Endometrial microvascular endothelial cells (primary cell): ENCODE measurements around the gene TMEM69. TPM values are rescaled to one million over a fixed set of nuclear protein-coding genes. Genes with fewer than 3 reads are reported as not detected.
"Not testable (repeated sequence)": the region's sequence is repeated elsewhere in the genome, so short reads cannot be mapped to it uniquely, and the experiment has no call there.

ENCODE experiments used
- in situ Hi-C: cut with HindIII; loops from 2 replicates; pipeline ENCODE4 v1.10.0; 2017; ENCODE audit warnings: low sequenced_read_pairs, low pct_unique_long_range_greater_than_20kb; ENCODE audit errors: inconsistent ontology term
- total RNA-seq: library from RNA; depleted of rRNA; stranded (reverse); fragments of >200 nt; gene quantifications from one replicate; pipeline ENCODE4 v1.2.3, GENCODE V29; 2015; ENCODE audit errors: inconsistent ontology term

TMEM69 gene
- total RNA-seq, 1 donor from 2014 or later, result 50.3 TPM

DNA sequence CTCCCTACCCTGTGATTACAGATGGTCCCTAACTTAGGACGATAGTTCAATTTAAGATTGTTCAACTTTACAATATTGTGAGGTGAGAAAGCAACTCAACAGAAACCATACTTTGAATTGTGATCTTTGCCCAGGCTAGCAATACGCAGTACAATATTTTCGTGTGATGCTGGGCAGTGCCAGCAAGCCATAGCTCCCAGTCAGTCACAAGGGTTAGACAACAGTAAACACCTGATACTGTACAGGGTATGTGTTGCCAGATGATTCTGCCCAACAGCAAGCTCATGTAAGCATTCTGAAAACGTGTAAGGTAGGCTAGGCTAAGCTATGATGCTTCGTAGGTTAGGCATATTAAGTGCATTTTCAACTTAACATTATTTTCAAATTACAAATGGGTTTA lies 13.5 kb upstream of the TMEM69 start:
- in situ Hi-C loops, result no loop called here

DNA sequence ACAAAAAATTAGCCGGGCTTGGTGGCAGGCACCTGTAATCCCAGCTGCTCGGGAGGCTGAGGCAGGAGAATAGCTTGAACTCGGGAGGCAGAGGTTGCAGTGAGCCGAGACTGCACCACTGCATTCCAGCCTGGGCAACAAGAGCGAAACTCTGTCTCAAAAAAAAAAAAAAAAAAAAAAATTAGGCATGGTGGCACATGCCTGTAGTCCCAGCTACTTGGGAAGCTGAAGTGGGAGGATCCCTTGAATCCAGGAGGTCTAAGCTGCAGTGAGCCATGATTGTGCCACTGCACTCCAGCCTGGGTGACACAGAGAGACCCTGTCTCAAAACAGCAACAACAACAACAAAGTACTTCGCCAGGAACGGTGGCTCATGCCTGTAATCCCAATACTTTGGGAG lies 11.4 kb upstream of the TMEM69 start:
- in situ Hi-C loops, result loop anchor here (25.0 kb wide), 1 partner anchor 136 kb away; the partner anchor contains the start of gene MAST2

DNA sequence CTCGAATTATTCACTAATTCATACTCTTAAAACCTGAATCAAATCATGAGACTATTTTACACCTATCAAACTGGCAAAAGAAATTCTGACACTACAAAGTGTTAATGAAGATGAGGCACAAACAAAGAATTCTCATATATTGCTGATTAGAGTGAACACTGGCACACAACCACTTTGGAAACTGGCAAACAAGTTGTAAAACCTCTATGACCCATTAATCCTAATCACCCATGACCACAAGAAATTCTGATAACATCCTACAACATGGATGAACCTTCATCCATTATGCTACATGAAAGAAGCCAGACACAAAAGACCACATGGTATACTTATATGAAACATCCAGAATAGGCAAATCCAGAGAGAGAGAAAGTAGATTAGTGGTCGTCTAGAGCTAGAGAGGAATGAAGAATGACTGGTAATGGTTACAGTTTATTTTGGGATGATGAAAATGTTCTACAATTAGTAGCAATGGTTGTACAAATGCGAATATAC lies 10.2 kb upstream of the TMEM69 start:
- in situ Hi-C loops, result loop anchor here (25.0 kb wide), 1 partner anchor 135 kb away; the partner anchor contains the start of gene MAST2

DNA sequence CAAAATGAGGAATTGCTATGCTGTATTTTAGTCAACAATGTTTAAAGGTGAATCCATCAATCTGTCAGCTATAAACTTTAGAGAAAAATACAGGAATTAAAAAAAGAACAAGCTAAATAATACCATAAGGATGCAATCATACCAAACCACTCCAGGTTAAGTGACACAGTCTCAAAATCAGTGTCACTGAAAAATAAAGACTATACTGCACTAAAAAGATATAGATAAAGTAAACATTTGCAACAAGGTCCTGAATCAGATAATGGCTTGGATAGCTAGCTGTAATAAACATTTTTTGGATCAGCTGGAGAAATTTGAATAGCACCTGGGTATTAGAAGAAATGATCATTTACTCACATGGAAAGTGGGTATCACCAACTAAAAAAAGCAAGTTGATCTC lies 9.5 kb upstream of the TMEM69 start:
- in situ Hi-C loops, result loop anchor here (25.0 kb wide), 1 partner anchor 134 kb away; the partner anchor contains the start of gene MAST2

DNA sequence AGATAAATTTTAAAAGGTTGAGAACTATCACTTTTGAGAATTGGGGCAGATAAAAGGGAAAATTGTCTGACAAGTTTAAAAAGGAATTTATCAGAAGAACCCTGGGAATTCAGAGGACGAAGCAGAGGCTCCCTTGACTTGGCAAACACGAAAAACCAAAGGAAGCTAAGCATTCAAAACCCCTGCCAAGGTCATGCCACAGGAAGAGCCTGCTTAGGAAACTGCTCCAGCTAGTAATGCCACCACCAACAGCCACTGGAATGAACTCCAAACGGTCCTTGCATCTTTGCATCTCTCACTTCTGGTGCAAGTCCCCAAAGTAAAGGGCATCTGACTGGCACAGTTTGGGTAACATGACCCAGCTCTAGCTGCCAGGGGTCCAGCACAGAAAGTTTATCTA lies 8.9 kb upstream of the TMEM69 start:
- in situ Hi-C loops, result loop anchor here (25.0 kb wide), 1 partner anchor 133 kb away; the partner anchor contains the start of gene MAST2

DNA sequence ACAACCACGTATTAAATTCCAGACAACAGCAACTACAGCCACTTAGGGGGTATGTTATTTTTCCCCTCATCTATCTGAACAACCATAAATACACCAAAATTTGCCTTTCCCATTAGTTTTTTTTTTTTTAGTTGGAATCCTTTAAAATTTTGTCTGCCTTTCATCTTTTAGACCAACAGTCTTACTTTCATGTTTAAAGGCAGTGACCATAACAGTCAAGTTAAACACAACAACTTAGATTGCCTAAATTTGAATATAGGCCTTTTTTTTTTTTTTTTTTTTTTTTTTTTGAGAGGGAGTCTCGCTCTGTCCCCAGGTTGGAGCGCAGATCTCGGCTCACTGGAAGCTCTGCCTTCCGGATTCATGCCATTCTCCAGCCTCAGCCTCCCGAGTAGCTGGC lies 5.0 kb upstream of the TMEM69 start:
- in situ Hi-C loops, result loop anchor here (25.0 kb wide), 1 partner anchor 129 kb away; the partner anchor contains the start of gene MAST2

DNA sequence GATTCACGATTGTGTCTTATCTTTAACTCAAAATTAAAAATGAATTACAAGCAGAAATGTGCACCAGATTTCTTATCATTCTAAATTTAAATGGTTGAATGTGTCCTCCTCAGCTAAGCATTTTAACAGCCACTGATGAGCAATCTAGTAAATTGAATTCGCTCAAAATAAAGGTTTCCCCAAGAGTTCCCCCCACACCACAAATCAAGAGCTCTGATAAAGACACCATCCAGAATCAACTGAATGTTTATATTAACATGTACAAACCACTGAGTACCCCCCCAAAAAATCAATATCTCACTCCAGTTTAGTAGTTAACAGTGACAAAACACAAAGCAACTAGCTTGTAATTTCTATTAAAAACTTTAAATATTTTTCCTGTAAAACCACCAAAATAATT lies 3.6 kb upstream of the TMEM69 start:
- in situ Hi-C loops, result loop anchor here (25.0 kb wide), 1 partner anchor 128 kb away; the partner anchor contains the start of gene MAST2

DNA sequence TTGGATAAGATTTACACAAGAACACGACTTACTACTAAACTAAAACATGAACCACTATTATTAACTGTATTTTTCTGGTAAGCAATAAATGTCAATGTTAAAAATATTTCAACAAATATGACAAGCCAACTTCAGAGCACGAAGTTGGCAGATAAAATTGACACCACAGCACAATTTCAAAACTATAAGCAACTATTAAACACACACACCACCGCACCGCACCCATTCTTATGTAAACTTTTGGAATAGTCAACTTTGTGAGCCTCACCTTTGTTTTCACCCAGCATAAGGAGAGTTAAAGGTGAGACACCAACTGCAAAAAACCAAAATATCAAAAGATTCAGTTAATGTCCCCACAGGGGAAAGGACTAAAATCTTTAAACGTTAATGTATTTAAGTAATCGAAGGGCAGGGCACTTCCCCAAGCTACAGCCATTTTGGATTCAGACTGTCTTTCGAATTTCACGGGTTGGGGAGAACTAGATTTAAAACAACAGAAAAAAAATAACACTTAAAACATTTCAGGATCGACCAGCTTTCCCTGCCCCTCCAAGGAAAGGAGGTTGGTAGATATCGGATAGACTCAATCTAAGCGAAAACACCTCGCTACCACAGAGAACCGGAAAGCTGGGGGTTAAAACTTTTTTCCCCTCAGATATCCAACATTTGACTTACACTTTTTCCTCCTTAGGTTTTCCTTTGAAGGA lies 2.5 kb upstream of the TMEM69 start:
- in situ Hi-C loops, result loop anchor here (25.0 kb wide), 1 partner anchor 127 kb away; the partner anchor contains the start of gene MAST2

DNA sequence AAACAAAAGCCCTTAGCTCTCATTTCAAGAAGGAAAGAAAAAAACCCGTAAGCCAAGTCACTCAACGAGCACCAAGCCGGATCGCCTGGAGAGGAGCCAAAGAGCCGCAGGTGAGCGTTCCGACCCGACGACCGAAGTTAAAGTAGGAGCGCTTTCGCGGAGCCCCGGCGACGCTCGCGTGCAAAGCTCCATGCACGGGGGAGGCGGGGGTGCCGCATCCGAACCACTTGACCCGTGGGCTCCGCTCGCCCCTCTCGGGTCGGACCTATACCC lies 2.0 kb upstream of the TMEM69 start:
- in situ Hi-C loops, result loop anchor here (25.0 kb wide), 1 partner anchor 126 kb away; the partner anchor contains the start of gene MAST2

DNA sequence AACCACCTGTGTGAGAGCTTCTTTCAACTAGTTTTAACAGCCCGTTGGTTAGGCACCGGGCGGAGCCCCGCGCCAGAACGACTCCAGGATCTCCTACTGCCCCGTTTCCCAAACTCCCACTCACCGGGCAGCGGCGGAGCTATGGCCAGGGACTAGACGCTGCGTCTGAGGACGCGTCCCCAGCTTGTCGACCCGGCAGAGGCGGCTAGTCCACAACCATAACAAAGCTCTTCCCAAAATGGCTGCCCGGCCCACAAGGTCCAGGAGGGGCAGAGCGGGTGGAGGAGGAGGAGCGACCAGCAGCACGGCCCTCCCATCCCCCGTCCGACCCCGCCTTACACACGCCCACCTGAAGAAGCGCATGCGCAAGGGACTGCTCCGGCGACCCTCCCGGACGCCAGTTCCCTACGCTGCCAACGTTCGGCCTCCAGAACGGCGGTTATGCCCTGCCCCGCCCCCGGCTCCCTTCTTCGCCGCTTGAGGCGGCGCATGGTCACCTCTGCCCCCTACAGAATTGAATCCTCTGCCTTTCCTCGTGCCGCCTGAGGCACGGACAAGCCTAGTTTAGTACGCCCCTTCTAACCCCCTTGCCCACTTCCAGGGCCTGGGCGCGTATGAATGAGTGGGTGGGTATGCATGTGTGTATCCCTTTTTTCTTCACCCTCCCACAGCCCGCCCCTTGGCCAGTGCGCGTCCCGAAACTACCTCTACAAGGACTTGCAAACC lies 1.5 kb upstream of the TMEM69 start, which contains the start of gene GPBP1L1:
Gene GPBP1L1 (minus strand): TSS at position 246 of the 726 bp plus-strand sequence. CDS start 27,446 bp downstream, outside the sequence.
- in situ Hi-C loops, result loop anchor here (25.0 kb wide), 1 partner anchor 126 kb away; the partner anchor contains the start of gene MAST2

DNA sequence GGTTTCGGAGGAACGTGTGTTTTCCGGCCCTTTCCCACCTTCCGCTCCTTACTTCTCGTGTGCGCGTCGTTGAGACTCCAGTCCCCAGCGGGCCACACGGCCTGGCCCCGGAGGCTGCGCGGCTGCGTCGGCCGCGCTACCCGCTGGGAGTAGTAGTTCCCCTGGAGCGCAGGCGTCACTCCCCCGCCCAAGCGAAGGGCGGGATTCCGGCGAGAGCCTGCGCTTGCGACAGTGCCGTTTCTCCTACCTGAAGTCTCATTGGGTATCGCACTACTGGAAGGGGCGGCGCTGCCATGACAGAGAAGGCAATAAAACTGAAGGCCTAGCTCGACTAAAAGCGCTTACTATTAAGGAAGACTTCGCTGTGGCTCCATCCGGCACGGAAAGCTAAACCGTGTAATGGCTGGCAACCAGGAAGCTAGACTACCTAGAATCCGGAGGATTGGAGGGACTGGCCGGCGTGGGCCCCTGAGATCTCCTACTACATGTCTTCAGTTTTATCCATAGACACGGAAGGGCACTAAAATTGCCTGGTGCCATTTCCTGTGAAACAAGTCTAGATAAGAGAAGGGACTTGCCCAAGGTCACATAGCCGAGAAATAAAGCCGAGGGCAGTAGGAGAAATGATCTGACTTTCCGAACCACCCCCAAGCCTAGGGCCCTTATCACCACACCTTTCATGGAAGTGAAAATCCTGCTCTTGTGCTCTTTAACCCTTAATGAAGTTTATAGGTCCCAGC lies 797 bp upstream of the TMEM69 start:
- in situ Hi-C loops, result loop anchor here (25.0 kb wide), 1 partner anchor 125 kb away; the partner anchor contains the start of gene MAST2

DNA sequence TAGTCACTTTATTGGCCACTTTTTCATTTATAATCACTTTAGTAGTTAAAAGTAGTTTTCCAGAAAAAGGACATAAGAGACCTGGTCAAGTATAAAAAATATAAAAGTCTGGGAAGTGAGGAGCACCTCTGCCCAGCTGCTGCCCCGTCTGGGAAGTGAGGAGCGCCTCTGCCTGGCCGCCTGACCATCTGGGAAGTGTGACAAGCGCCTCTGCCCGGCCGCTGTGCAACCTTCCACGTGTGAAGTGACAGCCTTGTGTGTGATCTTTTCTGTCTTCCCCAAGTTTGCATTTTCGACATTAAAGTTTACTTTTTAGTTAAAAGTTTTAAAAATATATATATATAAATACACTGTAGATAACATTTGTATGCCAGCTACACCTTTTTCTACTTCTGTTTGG lies 5.8 kb downstream of the TMEM69 start:
- in situ Hi-C loops, result loop anchor here (25.0 kb wide), 1 partner anchor 118 kb away; the partner anchor contains the start of gene MAST2

DNA sequence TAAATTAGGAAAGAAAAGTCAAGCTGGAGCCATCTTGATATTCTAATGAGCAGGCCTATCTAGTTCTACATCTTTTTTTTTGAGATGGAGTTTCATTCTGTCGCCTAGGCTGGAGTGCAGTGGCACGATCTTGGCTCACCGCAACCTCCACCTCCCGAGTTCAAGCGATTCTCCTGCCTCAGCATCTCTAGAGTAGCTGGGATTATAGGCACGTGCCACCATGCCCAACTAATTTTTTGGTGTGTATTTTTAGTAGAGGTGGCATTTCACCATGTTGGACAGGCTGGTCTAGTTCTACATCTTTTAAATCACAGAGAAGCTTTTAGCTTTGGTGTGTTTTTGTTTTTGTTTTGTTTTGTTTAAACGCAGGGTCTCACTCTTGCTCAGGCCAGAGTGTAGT lies 6.8 kb downstream of the TMEM69 start:
- in situ Hi-C loops, result loop anchor here (25.0 kb wide), 1 partner anchor 117 kb away; the partner anchor contains the start of gene MAST2

DNA sequence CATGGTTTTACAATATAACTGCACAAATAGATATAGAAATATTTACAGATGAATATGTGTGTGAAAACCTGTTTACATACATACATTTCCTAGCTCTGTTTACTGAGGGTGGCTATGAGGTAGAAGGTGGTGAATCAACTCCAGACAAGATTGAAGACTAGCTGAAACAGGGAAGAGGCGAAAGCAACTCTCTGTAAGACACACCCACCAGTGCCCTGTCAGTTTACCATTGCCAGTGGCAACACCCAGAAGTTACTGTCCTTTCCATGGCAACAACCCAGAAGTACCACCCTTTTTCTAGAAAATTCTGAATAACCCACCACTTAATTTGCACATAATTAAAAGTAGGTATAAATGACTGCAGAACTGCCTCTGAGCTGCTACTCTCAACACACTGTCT lies 16.7 kb downstream of the TMEM69 start:
- in situ Hi-C loops, result no loop called here

DNA sequence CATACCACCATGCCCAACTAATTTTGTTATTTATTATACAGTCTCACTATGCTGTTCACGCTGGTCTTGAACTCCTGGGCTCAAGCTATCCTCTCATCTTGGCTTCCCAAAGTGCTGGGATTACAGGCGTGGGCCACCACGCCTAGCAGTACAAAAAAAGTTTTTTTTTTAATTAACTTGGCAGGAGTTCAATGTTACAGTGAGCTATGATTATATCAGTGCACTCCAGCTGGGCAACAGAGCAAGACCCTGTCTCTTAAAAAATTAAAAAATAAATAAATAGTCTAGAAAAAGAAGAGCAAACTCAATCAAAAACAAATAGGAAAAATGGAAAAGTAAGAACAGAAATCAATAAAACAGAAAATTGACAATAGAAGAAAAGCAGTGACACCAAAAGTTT lies 25.7 kb downstream of the TMEM69 start:
- in situ Hi-C loops, result no loop called here

DNA sequence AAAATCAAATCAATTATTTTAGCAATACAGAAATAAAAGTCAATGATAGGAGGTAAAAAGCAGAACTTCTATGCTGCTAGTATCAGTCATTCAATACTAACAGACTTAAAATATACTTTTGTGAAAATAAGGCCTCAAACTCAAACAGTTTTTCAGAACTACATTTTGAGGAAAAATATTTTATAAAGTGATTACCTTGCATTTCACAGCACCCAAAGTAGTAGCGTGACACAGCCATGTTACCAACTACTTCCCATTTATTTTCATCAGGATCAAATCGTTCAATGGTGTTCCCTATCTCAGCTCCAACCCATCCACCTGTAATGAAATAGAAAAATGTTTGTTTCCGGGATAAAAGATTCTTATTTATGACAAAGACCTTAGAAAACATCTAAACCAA lies 28.7 kb downstream of the TMEM69 start:
- in situ Hi-C loops, result no loop called here

DNA sequence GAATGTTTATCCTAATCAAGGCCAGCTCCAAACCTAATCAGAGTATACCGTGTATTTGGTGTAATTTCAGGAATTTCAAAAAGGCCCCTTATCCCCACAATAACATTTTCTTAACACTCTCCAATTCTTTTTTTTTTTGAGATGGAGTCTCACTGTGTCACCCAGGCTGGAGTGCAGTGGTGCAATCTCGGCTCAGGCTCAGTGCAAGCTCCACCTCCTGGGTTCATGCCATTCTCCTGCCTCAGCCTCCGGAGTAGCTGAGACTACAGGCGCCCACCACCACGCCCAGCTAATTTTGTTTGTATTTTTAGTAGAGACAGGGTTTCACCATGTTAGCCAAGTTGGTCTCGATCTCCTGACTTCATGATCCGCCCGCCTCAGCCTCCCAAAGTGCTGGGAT lies 29.4 kb downstream of the TMEM69 start:
- in situ Hi-C loops, result not testable (repeated sequence)

DNA sequence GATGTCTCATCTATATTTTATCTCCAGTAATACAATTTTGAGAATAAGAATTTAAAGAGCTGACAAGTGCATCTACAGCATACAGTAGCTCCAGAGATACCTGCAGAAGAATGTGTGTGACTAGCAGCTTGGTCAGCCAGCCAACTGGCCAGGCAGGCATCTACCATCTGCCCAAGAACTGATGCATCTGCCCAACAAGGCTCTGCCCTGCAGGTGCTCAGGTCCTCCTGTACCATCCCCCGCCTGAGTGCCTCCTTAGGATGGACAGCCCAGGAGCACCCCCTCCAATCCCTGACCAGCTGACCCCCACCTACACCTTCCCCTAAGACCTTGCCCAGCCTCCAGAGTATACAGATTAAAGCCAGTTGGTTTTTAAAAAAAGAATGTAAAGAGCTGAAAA lies 30.3 kb downstream of the TMEM69 start:
- in situ Hi-C loops, result no loop called here

DNA sequence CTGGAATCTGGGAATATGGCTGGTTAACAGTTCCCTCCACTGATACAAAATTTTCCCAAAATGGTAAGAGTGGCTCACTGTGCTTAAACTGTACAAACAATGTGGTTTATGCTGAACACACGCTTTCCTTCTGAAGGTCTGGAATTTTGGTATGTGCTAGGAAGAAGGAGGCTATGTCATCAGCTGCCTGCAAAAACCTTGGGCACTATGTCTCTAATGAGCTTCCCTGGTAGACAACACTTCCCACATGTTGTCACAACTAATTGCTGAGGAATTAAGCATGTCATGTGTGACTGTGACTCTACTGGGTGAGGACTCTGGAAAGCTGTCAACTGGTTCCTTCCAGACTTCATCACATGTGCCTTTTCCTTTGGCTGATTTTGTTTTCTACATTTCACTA lies 33.2 kb downstream of the TMEM69 start:
- in situ Hi-C loops, result no loop called here
